HG03045 (cell line): ENCODE results near the gene BGN.

Experiments
- ATAC-seq: cut with Tn5 transposase; IDR thresholded peaks from one replicate; pipeline ENCODE4 v1.9.1; 2021; ENCODE audit warnings: mild to moderate bottlenecking, moderate library complexity; ENCODE audit not compliant: unreplicated experiment

The BGN gene

GRCh38 chrX:153459986-153460385, 34.8 kb upstream of the BGN start:
- ATAC-seq: no peak

DNA sequence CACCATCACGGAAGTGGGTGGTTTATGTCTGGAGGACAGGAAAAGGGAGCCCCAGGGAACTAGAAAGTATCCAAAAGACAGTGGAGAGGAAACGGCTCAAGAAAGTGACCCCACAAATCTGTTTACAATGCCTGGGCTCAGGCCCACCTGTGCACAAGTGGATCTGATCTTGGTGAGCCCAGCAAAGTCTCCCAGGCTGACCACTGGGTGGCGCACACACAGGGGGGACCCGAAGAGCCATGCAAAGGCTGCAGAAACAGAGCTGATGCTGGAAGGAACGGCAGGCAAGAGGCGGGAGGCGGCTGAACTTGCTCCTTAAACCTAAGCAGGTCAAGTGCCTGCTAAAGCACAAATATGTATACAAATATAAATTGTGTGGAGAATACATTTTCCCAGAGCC, 34.0 kb upstream of the BGN start:
- no peak for ATAC-seq

GRCh38 chrX:153462291-153462690, 32.5 kb upstream of the BGN start:
- no peak for ATAC-seq

- ATAC-seq: no peak
Observed at GRCh38 chrX:153463031-153463430, 31.7 kb upstream of the BGN start.

DNA sequence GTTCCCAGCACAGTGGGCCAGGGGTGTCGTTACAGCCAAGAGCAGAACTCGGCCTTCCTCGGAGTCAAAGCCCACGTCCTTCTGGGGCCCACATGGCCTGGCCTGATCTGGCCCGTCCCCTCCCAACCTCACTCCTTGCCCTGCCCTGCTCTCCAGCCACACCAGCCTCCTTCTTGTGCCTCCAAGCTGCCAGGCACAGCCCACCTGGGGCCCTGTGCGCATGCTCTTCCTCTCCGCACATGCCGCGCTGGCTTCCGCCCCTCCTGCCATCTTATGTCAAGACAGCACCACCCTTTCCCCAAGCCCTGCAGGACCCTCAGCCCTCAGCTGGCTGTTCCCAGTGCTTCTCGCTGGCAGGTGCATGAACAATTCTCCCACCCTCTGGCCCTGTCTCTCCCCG, 31.2 kb upstream of the BGN start:
- no peak for ATAC-seq

GRCh38 chrX:153464116-153464515, 30.7 kb upstream of the BGN start:
- ATAC-seq: no peak

GRCh38 chrX:153465691-153466380, 28.9 kb upstream of the BGN start:
- ATAC-seq: no peak

- no peak for ATAC-seq
Observed at GRCh38 chrX:153468008-153468580, 26.7 kb upstream of the BGN start.

DNA sequence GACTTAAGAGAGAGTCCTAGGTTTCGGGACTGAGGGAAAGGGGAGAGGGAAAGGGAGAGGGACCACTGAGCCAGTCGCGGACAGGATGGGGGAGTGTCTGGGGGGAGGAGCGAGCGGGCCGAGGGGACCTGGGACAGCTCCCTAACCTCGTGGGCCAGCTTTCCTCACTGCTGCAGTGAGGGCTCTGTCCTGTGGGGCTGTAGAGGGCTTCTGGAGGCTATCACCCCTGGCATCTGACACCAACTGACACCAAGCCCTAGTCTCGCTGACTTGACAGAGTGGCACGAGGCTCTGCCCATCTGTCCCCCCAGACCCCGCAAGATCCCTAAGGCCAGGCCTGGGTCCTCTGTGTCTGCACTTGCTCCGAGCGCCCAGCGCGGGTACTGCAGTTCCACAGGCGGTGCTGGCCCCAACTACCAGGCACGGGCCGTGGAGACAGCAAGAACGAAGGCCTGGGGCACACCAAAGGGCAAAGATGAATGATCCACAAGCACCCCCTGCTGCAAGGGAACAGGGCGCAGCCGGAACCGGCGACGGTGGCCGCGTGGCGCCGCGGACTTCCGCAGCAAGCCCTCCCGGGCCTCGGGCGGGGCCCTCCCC, 24.9 kb upstream of the BGN start:
- peak; percentile 39 for ATAC-seq

DNA sequence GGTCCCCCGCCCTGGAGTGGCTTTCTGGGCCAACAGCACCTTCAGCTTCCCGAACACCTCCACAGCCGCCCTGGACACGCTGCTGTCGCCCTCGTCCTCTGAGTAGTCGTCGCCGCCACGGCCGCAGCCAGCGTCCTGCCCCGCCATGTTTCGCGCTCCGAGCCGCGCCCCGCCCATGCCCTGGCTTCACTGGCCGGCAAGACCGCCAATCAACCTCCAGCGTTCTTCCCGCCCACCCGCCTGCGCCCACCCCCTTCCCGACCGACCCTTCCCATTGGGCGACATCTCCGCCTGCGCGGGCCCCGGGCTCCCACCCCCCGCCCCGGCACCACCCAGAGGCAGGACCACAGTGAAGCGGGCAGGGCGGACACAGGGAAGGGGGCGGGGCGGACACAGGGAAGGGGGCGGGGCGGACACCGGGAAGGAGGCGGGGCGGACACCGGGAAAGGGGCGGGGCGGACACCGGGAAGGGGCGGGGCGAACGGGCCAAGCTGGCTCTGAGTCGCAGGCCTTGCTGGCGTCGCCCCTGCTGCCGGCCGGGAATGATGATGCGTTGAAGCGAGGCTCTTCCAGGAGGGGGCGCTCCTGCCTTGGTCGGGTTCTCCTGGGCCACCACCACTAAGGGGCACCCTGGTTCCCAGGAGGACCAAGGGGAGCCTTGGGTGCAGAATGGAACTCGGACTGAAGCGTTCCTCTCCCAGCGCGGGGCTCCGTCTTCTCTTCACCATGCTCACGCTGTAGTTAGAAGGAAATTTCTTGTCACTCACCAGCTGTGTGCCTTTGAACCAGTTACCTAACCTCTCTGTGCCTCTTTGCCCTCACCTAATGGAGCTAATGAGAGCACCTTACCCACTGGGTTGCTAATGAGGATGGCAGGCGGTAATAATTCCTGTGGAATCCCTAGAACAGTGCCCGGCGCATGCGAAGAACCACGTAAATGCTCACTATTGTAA, 24.1 kb upstream of the BGN start, which contains the start of gene HAUS7:
TSS of gene HAUS7 (minus strand) at position 166 of the 953 bp plus-strand sequence. CDS start at position 147, 19 bp downstream.
- peak; percentile 90 for ATAC-seq

- no peak for ATAC-seq
Observed at GRCh38 chrX:153471663-153472280, 23.0 kb upstream of the BGN start.

DNA sequence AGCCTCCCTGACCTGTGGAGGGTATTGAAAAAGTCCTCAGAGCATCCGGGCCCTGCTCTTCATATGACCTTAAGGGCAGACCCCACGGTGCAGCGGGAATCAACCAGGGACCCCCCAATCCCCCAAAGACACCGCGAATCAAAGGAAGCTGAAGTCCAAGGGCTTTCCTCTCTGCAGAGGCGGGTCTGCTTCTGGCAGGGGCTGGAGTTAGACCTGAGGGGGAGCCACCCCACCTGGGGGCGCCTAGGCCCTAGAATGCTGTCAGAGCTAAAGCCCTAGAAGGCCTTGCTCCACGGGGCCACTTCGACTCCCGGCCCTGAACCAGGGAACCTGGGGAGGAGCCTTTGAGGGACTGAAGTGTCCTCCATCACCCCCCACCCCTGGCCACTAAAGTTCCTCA, 21.7 kb upstream of the BGN start:
- ATAC-seq: no peak

DNA sequence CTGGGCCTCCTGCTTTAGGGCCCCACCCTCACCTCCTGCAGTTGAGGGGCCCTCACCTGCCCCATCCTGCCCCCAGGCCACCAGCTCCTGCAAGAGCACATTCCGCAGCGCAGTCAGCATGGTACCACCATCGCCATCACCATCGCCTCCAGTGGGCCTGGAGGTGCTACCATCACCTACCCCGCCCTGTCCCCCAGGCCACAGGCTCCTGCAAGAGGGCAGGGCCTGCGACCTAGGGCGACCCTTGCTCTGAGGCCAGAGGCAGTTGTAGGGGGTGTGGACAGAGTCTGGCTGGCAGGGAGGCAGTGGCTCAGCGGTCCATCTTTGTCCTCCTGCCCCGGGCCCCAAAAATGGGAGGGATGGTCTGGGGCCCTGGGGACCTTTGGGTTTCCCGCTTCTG, 20.5 kb upstream of the BGN start:
- no peak for ATAC-seq

DNA sequence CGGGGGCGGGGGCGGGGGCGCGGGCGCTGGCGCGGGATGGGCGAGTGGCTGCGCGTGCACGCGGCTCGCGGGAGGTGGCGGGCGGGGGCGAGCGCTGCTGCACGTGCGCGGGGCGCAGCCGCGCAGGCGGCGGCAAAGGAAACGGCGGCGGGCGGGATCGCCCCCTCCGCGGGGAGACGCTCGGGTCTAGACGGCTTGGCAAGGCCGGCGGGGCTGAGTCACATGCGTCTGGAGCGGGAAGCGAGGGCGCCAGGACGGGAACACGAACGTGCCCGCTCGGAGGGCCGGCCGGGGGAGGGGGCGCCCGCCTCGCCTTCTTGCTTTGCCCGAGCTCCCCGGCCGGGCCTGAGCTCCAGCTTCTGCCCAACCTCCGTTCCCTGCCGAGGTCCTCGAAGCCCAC, 20.1 kb upstream of the BGN start:
- ATAC-seq: no peak

- no peak for ATAC-seq
Observed at GRCh38 chrX:153475271-153475670, 19.5 kb upstream of the BGN start.

GRCh38 chrX:153475751-153476281, 19.0 kb upstream of the BGN start:
- no peak for ATAC-seq

- no peak for ATAC-seq
Observed at GRCh38 chrX:153476666-153477363, 18.0 kb upstream of the BGN start.

- ATAC-seq: no peak
Observed at GRCh38 chrX:153477364-153477857, 17.4 kb upstream of the BGN start.

DNA sequence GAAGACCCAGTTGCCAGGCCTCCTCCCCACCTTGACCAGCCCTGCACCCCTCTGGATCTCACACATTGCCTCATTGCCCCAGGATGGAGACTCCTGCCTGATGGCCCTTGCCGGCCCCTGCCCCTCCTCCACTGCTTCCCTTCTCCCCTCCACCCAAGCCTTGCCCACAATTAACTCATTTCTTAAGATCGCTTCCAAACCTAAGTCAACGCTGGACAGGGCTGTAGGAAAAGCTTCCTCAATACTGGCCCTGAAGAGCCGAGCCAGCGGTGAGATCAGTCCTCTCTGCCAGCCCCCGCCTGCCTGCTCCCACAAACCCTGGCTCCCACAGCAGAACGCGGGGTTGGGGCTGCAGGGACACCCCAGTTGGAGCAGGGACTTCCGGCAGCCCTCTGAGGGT, 16.9 kb upstream of the BGN start:
- no peak for ATAC-seq

DNA sequence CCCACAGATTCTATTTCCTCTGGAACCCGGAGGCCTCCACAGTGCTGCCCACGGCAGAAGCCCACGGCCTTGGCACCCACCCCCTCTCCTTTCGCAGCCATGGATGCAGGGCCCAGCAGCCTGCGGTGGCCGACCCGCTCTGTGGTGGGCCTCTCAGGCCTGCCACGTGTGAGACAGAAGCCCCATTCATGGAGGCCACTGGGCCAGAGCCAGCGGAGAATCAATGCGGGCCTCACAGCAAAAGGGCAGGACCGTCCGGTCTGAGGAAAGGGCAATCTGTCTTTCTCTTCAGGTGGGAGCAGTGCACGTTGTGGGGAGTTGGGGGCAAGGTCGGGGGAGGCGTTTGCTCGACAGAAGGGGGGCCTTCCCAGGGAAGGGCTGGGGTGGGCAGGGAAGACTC, 16.0 kb upstream of the BGN start:
- no peak for ATAC-seq
